ENCODE measurements around the gene PCDHB14. TPM values are rescaled to one million over a fixed set of nuclear protein-coding genes. Genes with fewer than 3 reads are reported as not detected.
"Not testable (repeated sequence)": the region's sequence is repeated elsewhere in the genome, so short reads cannot be mapped to it uniquely, and the experiment has no call there.

The PCDHB14 gene
- total RNA-seq: 1 to 10 TPM in 1 of 4 donors, under 1 TPM in 3; 0.62 to 1.9 (median 0.76) TPM

DNA sequence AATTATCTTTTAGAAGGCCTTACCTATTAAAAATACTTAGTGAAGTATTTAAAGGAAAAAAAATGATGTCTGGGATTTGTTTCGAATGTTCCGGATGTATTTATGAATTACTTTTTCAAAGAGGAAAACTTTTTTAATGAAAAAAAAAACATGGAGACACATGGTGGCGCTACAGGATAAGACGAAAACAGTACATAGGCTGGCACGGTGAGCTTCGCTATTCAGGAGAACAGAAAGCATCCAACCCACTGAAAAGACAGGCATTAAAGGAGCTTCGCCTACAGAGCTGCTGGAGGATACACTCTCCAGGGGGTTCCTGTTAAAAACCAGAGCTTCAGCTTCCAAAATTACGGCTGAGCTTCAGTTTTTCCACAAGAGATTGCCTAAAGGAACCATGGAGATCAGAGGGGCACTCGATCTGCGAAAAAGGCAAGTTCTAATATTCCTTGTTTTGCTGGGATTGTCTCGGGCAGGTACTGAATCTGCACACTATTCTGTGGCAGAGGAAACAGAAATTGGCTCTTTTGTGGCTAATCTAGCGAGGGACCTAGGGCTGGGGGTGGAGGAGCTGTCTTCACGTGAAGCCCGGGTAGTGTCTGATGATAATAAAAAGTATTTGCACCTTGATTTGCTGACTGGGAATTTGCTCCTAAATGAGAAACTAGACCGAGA is at the start of gene PCDHB14:
TSS of gene PCDHB14 (plus strand) at position 232 of the 672 bp plus-strand sequence. CDS start at position 395, 163 bp downstream.
- Histone ChIP-seq H3K4me1 (no peaks in the 10 kb centered on the region), H3K9me3 (peaks cover 0 to 4% (median 4%) of the 10 kb centered on the region in 3 donors), H3K27me3 (peaks cover 0 to 17% (median 0%) of the 10 kb centered on the region in 3 donors), H3K36me3 (no peaks in the 10 kb centered on the region), H3K4me3 (peak within 1 kb of the TSS; percentile 3 to 47 (median 28)), H3K27ac (no peak within 1 kb of the TSS)
- TF ChIP-seq, protein P1, sequence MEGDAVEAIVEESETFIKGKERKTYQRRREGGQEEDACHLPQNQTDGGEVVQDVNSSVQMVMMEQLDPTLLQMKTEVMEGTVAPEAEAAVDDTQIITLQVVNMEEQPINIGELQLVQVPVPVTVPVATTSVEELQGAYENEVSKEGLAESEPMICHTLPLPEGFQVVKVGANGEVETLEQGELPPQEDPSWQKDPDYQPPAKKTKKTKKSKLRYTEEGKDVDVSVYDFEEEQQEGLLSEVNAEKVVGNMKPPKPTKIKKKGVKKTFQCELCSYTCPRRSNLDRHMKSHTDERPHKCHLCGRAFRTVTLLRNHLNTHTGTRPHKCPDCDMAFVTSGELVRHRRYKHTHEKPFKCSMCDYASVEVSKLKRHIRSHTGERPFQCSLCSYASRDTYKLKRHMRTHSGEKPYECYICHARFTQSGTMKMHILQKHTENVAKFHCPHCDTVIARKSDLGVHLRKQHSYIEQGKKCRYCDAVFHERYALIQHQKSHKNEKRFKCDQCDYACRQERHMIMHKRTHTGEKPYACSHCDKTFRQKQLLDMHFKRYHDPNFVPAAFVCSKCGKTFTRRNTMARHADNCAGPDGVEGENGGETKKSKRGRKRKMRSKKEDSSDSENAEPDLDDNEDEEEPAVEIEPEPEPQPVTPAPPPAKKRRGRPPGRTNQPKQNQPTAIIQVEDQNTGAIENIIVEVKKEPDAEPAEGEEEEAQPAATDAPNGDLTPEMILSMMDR (IDR thresholded peaks at IDR 0.05 in 4 of 5, conservative IDR thresholded peaks at IDR 0.05 in 1 of 5): peak in 1 of 5 experiments; percentile 29
- TF ChIP-seq POLR2A (IDR thresholded peaks at IDR 0.05): no peak
- in situ Hi-C loops (cut with MboI; ENCODE audit: low sequenced_read_pairs in 4 of 4) (loop anchor here in 2 of 4 donors (25.0 kb wide), 1 partner anchor 339 kb away; no protein-coding TSS in a partner anchor), intact Hi-C loops (cut with DNase I; ENCODE audit: low total_unique reads) (no loop called here)
- DNase-seq (no peak), ATAC-seq (peak in 1 of 2 donors; percentile 61)

DNA sequence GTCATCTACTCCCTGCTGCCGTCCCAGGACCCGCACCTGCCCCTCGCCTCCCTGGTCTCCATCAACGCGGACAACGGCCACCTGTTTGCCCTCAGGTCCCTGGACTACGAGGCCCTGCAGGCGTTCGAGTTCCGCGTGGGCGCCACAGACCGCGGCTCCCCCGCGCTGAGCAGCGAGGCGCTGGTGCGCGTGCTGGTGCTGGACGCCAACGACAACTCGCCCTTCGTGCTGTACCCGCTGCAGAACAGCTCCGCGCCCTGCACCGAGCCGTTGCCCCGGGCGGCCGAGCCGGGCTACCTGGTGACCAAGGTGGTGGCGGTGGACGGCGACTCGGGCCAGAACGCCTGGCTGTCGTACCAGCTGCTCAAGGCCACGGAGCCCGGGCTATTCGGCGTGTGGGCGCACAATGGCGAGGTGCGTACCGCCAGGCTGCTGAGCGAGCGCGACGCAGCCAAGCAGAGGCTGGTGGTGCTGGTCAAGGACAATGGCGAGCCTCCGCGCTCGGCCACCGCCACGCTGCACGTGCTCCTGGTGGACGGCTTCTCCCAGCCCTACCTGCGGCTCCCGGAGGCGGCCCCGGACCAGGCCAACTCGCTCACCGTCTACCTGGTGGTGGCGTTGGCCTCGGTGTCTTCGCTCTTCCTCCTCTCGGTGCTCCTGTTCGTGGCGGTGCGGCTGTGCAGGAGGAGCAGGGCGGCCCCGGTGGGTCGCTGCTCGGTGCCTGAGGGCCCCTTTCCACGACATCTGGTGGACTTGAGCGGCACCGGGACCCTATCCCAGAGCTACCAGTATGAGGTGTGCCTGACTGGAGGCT is 48.6 kb upstream of the PCDHB14 start:
- DNase-seq; intact Hi-C loops (cut with DNase I; ENCODE audit: low total_unique reads); H3K4me3 ChIP-seq; ATAC-seq; H3K36me3 ChIP-seq; H3K27ac ChIP-seq; in situ Hi-C loops (cut with MboI; ENCODE audit: low sequenced_read_pairs in 4 of 4); H3K4me1 ChIP-seq: not testable (repeated sequence)
- Histone ChIP-seq H3K9me3 (peaks cover 0 to 22% (median 13%) of the 10 kb centered on the region in 3 donors), H3K27me3 (peaks cover 5 to 46% (median 22%) of the 10 kb centered on the region in 3 donors)

GRCh38 chr5:141175933-141176332 is 47.2 kb upstream of the PCDHB14 start:
- in situ Hi-C loops (cut with MboI; ENCODE audit: low sequenced_read_pairs in 4 of 4): no loop called here
- ATAC-seq: no peak
- peaks cover 0 to 22% (median 13%) of the 10 kb centered on the region in 3 donors for H3K9me3 ChIP-seq

GRCh38 chr5:141177577-141178191 is 45.5 kb upstream of the PCDHB14 start, which contains the start of gene PCDHB8:
TSS of gene PCDHB8 (plus strand) at chr5:141177790. CDS start at chr5:141178035, 245 bp downstream.
- in situ Hi-C loops (cut with MboI; ENCODE audit: low sequenced_read_pairs in 4 of 4); DNase-seq; H3K4me3 ChIP-seq; ATAC-seq; intact Hi-C loops (cut with DNase I; ENCODE audit: low total_unique reads); H3K36me3 ChIP-seq; H3K27ac ChIP-seq; H3K4me1 ChIP-seq: not testable (repeated sequence)
- Histone ChIP-seq H3K27me3 (peaks cover 5 to 50% (median 25%) of the 10 kb centered on the region in 3 donors), H3K9me3 (peaks cover 0 to 22% (median 13%) of the 10 kb centered on the region in 3 donors)

More at GRCh38 chr5:141175933-141176332, 47.2 kb upstream of the PCDHB14 start:
- TF ChIP-seq, protein P1 (IDR thresholded peaks at IDR 0.05 in 4 of 5, conservative IDR thresholded peaks at IDR 0.05 in 1 of 5): no peak
- TF ChIP-seq POLR2A (IDR thresholded peaks at IDR 0.05): no peak
- Histone ChIP-seq H3K27ac (no peak overlapping the region), H3K4me3 (no peak overlapping the region), H3K4me1 (no peaks in the 10 kb centered on the region), H3K36me3 (no peaks in the 10 kb centered on the region), H3K27me3 (peaks cover 5 to 50% (median 25%) of the 10 kb centered on the region in 3 donors)
- no peak for DNase-seq
- intact Hi-C loops (cut with DNase I; ENCODE audit: low total_unique reads): no loop called here

GRCh38 chr5:141179371-141179770 is 43.8 kb upstream of the PCDHB14 start:
- H3K27ac ChIP-seq; DNase-seq; H3K36me3 ChIP-seq; intact Hi-C loops (cut with DNase I; ENCODE audit: low total_unique reads); in situ Hi-C loops (cut with MboI; ENCODE audit: low sequenced_read_pairs in 4 of 4); ATAC-seq; H3K4me1 ChIP-seq; H3K4me3 ChIP-seq: not testable (repeated sequence)
- Histone ChIP-seq H3K9me3 (peaks cover 0 to 18% (median 17%) of the 10 kb centered on the region in 3 donors), H3K27me3 (peaks cover 5 to 50% (median 25%) of the 10 kb centered on the region in 3 donors)

GRCh38 chr5:141179876-141180275 is 43.3 kb upstream of the PCDHB14 start:
- H3K36me3 ChIP-seq; intact Hi-C loops (cut with DNase I; ENCODE audit: low total_unique reads); H3K27ac ChIP-seq; DNase-seq; ATAC-seq; H3K4me1 ChIP-seq; in situ Hi-C loops (cut with MboI; ENCODE audit: low sequenced_read_pairs in 4 of 4); H3K4me3 ChIP-seq: not testable (repeated sequence)
- H3K27me3 ChIP-seq: peaks cover 2 to 50% (median 27%) of the 10 kb centered on the region in 3 donors
- H3K9me3 ChIP-seq: peaks cover 0 to 17% (median 15%) of the 10 kb centered on the region in 3 donors

Measured in gastrocnemius medialis (tissue), 4 donors.